ENCODE measurements around the gene SLC39A8. TPM values are rescaled to one million over a fixed set of nuclear protein-coding genes. Genes with fewer than 3 reads are reported as not detected.

SLC39A8 gene
- 35.1 to 40.0 TPM (median 35.9 TPM) in 3 replicates for total RNA-seq (2021)
- Bru-seq, nascent RNA: percentile 72 among the genes with signal in this experiment
- long read RNA-seq, experiment 1, transcript SLC39A8-201 (9 exons, 3,144 nt): major isoform, 80 of 187 reads
- long read RNA-seq, experiment 1, transcript SLC39A8-202 (8 exons, 3,238 nt): minor isoform, 65 of 187 reads
- long read RNA-seq, experiment 1, partial matches to known transcripts: 27 of 187 reads
- long read RNA-seq, experiment 1, other reads (novel, unspliced or antisense): 15 of 187 reads
- long read RNA-seq, experiment 2, transcript SLC39A8-202 (8 exons, 3,238 nt): major isoform, 20 of 60 reads
- long read RNA-seq, experiment 2, transcript SLC39A8-201 (9 exons, 3,144 nt): minor isoform, 12 of 60 reads
- long read RNA-seq, experiment 2, partial matches to known transcripts: 13 of 60 reads
- long read RNA-seq, experiment 2, other reads (novel, unspliced or antisense): 15 of 60 reads
- long read RNA-seq, experiment 3, partial matches to known transcripts: 5 of 8 reads
- long read RNA-seq, experiment 3, other reads (novel, unspliced or antisense): 2 of 8 reads

DNA sequence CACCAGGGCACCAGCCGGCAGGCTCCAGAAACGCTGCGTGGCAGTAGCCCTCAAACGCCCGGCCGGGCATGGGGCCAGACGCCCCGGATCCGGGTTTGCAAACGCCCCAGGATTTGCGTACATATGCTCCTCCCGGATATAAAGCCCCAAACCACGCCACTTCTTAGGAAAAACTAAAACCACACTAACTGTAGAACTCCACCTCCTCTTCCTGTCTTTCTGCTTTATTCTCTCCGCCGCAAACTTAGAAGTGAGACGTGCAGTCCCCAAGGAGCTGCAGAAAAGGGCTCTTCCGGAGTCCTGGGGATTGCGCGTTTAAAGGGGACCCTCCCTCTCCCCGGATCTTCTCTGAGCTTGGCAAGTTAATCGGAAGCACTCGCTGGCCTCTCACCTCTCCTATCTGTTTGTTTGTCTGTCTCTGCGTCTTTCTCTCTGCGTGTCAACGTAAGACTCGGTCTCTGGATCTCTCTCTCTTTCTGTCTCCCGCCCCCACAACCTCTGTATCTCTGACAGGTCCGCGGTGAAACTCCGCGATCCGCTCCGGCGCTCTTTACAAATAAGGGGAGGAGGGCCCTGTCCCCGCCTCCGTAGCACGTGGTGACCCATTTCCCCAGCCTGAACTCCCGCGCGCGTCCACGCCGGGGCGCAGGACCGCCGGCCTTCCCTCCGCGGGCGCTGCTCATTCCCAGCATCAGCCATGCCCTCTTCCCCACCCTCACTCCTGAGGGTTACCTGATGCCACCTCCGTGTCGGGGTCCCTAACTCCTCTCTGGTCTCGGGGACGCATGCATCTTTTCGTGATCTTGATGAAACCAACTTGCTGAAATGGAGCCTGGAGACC, at the start of gene SLC39A8:
Gene SLC39A8, minus strand, starts transcription at position 529 of the 841 bp plus-strand sequence. CDS start 820 bp downstream, outside the sequence.
- POLR2A ChIA-PET: interaction anchor here (0.6 to 0.8 kb wide), 2 partner anchors 86 to 246 kb away, joined by 3 to 4 read pairs; no protein-coding TSS in a partner anchor
- no peak for TF ChIP-seq ATF1 (CRISPR knock-in tag; IDR thresholded peaks at IDR 0.05)
- TF ChIP-seq FOXK1 (CRISPR knock-in tag; IDR thresholded peaks at IDR 0.05): peak; percentile 78
- TF ChIP-seq USF1 (CRISPR knock-in tag; IDR thresholded peaks at IDR 0.05): peak; percentile 83
- no peak for TF ChIP-seq NR1H2 (CRISPR knock-in tag; IDR thresholded peaks at IDR 0.05)
- TF ChIP-seq, protein P1, sequence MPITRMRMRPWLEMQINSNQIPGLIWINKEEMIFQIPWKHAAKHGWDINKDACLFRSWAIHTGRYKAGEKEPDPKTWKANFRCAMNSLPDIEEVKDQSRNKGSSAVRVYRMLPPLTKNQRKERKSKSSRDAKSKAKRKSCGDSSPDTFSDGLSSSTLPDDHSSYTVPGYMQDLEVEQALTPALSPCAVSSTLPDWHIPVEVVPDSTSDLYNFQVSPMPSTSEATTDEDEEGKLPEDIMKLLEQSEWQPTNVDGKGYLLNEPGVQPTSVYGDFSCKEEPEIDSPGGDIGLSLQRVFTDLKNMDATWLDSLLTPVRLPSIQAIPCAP (CRISPR knock-in tag; IDR thresholded peaks at IDR 0.05): peak; percentile 78; the same call in 1 of the 2 replicates
- no peak for TF ChIP-seq OVOL2 (CRISPR knock-in tag; IDR thresholded peaks at IDR 0.05; ENCODE audit: borderline replicate concordance)
- TF ChIP-seq, protein P2, sequence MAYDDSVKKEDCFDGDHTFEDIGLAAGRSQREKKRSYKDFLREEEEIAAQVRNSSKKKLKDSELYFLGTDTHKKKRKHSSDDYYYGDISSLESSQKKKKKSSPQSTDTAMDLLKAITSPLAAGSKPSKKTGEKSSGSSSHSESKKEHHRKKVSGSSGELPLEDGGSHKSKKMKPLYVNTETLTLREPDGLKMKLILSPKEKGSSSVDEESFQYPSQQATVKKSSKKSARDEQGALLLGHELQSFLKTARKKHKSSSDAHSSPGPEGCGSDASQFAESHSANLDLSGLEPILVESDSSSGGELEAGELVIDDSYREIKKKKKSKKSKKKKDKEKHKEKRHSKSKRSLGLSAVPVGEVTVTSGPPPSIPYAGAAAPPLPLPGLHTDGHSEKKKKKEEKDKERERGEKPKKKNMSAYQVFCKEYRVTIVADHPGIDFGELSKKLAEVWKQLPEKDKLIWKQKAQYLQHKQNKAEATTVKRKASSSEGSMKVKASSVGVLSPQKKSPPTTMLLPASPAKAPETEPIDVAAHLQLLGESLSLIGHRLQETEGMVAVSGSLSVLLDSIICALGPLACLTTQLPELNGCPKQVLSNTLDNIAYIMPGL (CRISPR knock-in tag; IDR thresholded peaks at IDR 0.05): peak; percentile 43; the same call in 1 of the 2 replicates
- 0 out of 2 replicates have a peak, but pooled peaks have one; percentile 35 for TF ChIP-seq NR3C1 (CRISPR knock-in tag; conservative IDR thresholded peaks at IDR 0.05; ENCODE audit: low read depth)
- TF ChIP-seq, protein P3, sequence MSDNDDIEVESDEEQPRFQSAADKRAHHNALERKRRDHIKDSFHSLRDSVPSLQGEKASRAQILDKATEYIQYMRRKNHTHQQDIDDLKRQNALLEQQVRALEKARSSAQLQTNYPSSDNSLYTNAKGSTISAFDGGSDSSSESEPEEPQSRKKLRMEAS (CRISPR knock-in tag; IDR thresholded peaks at IDR 0.05): peak; percentile 94
- no peak for TF ChIP-seq MXD4 (CRISPR knock-in tag; IDR thresholded peaks at IDR 0.05; ENCODE audit: borderline replicate concordance)
- TF ChIP-seq MYBL2 (CRISPR knock-in tag; IDR thresholded peaks at IDR 0.05): peak; percentile 70; the same call in 1 of the 2 replicates
- no peak for TF ChIP-seq PRRX2 (CRISPR knock-in tag; IDR thresholded peaks at IDR 0.05)
- TF ChIP-seq NR2C2 (CRISPR knock-in tag; IDR thresholded peaks at IDR 0.05): no peak
- 0 out of 2 replicates have a peak, but pooled peaks have one; percentile 41 for TF ChIP-seq SMAD3 (CRISPR knock-in tag; IDR thresholded peaks at IDR 0.05; ENCODE audit: borderline replicate concordance)
- peak; percentile 78 for TF ChIP-seq NFE2L1 (CRISPR knock-in tag; IDR thresholded peaks at IDR 0.05)
- peak; percentile 65 for TF ChIP-seq SP1 (CRISPR knock-in tag; conservative IDR thresholded peaks at IDR 0.05)
- TF ChIP-seq, protein P4, sequence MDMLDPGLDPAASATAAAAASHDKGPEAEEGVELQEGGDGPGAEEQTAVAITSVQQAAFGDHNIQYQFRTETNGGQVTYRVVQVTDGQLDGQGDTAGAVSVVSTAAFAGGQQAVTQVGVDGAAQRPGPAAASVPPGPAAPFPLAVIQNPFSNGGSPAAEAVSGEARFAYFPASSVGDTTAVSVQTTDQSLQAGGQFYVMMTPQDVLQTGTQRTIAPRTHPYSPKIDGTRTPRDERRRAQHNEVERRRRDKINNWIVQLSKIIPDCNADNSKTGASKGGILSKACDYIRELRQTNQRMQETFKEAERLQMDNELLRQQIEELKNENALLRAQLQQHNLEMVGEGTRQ (CRISPR knock-in tag; IDR thresholded peaks at IDR 0.05): peak; percentile 77
- TF ChIP-seq ZNF232 (CRISPR knock-in tag; IDR thresholded peaks at IDR 0.05): 0 out of 2 replicates have a peak, but pooled peaks have one; percentile 63
- peak; percentile 40; the same call in 1 of the 2 replicates for TF ChIP-seq CTCF (IDR thresholded peaks at IDR 0.05)
- TF ChIP-seq E2F1 (CRISPR knock-in tag; IDR thresholded peaks at IDR 0.05): no peak
- no peak for TF ChIP-seq NFYB (CRISPR knock-in tag; conservative IDR thresholded peaks at IDR 0.05; ENCODE audit: low read depth)
- peak; percentile 48; the same call in 1 of the 2 replicates for TF ChIP-seq ERG (CRISPR knock-in tag; IDR thresholded peaks at IDR 0.05)
- TF ChIP-seq, protein P5, sequence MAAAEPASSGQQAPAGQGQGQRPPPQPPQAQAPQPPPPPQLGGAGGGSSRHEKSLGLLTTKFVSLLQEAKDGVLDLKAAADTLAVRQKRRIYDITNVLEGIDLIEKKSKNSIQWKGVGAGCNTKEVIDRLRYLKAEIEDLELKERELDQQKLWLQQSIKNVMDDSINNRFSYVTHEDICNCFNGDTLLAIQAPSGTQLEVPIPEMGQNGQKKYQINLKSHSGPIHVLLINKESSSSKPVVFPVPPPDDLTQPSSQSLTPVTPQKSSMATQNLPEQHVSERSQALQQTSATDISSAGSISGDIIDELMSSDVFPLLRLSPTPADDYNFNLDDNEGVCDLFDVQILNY (CRISPR knock-in tag; IDR thresholded peaks at IDR 0.05): no peak
- TF ChIP-seq JUN (CRISPR knock-in tag; IDR thresholded peaks at IDR 0.05): no peak

More for the DNA sequence above, at the start of gene SLC39A8:
- DNase-seq (ENCODE audit: low spot score): peak; percentile 89
- Mint-ChIP-seq H3K27ac (peak within 1 kb of the TSS; percentile 91), H3K4me1 (peaks cover 50% of the 10 kb centered on the region), H3K36me3 (no peaks in the 10 kb centered on the region), H3K27me3 (ENCODE audit: low read depth) (peaks cover 17% of the 10 kb centered on the region), H3K9me3 (no peaks in the 10 kb centered on the region), H3K4me3 (peak within 1 kb of the TSS; percentile 84)
- CTCF ChIA-PET: interaction anchor here (0.6 to 2.7 kb wide), 4 partner anchors 23 to 471 kb away, joined by 3 to 34 read pairs (median 4); no protein-coding TSS in a partner anchor
- peak; percentile 82 for ATAC-seq
